GM12874 (cell line): ENCODE measurements around the gene SMIM45.

Source experiments
- TF ChIP-seq, protein P1 (sequence below): IDR thresholded peaks from 2 replicates; pipeline ENCODE4 v1.5.1; 2011; ENCODE audit warnings: low read depth, mild to moderate bottlenecking, control low read depth, low read length, moderate library complexity; ENCODE audit not compliant: insufficient read depth

The SMIM45 gene

DNA sequence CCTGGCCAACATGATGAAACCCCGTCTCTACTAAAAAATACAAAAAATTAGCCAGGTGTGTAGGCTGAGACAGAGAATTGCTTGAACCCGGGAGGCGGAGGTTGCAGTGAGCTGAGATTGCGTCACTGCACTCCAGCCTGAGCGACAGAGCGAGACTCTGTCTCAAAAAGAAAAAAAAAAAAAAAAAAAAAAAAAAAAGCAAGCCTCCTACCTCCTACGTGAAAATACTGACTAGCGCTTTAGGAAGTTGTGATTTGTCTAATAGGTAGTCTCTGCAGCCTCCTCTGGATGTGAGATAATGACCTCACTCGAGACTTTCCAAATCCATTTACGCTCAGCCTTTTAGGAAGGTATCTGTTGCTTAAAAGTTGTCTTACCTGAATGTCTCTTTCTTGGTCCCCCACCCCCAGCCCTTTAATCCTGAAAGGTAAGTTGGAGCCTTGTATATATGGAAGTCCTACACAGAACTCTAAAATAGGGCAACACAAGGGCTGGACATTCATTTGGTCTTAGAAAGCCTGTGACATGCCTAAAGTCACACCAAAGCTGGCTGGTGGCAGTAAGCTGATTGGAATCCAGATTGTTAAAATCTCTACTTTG is 22.8 kb downstream of the SMIM45 start:
- TF ChIP-seq, protein P1, sequence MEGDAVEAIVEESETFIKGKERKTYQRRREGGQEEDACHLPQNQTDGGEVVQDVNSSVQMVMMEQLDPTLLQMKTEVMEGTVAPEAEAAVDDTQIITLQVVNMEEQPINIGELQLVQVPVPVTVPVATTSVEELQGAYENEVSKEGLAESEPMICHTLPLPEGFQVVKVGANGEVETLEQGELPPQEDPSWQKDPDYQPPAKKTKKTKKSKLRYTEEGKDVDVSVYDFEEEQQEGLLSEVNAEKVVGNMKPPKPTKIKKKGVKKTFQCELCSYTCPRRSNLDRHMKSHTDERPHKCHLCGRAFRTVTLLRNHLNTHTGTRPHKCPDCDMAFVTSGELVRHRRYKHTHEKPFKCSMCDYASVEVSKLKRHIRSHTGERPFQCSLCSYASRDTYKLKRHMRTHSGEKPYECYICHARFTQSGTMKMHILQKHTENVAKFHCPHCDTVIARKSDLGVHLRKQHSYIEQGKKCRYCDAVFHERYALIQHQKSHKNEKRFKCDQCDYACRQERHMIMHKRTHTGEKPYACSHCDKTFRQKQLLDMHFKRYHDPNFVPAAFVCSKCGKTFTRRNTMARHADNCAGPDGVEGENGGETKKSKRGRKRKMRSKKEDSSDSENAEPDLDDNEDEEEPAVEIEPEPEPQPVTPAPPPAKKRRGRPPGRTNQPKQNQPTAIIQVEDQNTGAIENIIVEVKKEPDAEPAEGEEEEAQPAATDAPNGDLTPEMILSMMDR: no peak

DNA sequence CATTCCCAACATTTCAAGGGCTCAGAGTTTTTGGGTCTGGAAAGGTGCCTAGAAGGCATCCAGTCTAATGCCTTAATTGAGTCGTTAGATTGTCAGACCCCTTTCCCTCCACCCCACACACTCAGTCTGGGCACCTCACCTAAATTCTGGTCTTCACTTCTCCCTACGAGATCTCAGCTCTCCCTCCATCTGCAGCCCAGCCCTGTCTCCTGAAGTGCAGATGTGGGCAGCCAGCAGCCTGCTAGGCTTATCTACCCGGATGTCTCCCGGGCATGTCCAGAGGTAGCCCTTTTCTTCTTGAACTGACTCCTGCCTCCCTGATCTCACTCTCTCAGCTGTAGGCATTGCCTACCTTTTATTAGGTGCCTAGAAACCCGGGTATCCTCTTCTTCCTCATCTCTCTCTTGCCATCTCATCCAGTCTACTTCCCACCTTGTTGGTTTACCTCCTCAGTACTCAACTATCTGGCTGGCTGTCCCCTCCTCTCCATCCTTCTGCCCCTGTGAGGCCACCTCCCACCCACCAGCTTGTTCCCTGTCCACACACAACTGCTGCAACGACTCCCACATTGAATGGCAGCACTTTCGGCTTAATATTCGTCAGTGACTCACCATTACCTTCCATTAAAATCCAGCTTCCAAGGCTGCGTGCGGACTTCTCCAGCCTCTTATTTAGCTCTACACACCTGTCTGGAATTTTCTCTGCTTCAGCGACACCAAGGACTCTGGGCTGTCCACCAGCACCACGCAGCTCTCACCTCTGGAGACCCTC is 23.5 kb downstream of the SMIM45 start:
- TF ChIP-seq, protein P1: no peak

DNA sequence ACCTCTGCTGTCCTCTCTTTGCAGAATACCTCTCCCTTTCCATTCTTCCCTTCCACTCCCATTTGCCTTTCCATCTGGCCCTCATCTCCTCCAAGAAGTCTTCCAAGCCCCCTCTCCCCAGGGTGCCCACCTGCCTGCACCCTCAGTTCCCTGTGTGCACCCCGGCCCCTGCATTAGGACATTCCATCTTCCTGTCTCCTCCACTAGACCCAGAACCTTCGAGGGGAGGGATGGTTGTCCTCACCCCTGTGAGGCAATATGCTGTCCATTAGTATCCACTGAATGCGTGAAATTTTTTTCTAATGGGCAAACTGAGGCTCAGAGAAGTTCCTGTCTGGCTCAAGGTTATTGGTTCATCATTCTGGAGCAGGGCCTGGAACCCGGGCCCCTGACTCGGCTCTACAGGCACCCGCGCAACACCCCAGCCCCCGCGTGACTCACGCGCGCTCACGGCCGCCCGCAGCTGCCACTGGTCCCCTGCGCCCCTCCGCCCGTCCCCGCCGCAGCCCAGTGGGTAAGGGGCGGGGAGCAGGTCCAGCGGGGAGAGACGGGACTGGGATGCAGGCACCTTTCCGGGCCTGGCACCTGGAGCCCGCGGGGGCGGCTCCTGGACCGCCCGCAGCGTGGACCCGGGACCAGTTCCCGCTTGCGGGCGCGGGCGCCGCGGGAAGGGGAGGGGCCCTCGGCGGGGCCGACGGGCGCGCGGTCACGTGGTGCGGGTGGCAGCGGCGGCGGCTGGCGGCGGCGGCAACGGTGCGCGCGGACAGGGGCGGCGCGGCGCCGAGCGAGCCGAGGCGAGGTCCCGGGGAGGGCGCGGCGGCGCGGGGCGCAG is 24.3 kb downstream of the SMIM45 start:
- TF ChIP-seq, protein P1: no peak

DNA sequence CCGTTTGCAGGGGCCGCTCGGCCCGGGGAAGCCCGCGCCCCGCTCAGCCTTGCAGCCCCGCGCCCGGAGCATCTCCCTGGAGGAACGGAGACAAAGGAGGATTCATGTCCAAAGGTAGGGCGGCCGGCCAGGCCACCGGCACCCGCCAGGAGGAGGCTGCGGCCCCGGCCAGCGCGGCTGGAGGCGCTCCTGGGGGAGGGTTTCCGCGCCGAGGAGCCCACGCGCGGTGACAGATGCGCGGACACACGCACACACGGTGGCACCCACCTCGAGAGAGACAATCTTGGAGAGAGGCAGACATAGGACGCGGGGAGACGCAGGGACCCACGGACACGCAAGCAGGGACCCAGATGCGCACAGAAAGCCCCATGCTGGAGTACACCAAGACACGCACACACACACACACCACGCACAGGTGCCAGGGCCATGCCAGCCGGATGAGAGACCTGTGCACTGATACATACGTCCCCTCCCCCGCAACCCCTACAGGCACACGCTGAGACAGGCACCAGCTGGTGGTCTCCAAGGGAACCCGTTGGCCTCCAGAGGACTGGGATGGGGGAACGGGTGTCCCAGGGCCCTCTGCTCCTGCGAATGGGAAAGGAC is 25.1 kb downstream of the SMIM45 start:
- TF ChIP-seq, protein P1: no peak

- TF ChIP-seq, protein P1: no peak
These were observed 26.8 kb downstream of the SMIM45 start for GRCh38 chr22:41978732-41979131.

- TF ChIP-seq, protein P1: no peak
These were observed 27.7 kb downstream of the SMIM45 start for GRCh38 chr22:41979423-41980250.

GRCh38 chr22:41982865-41983264 is 30.9 kb downstream of the SMIM45 start:
- TF ChIP-seq, protein P1: no peak
